Progenitor cell of endocrine pancreas (in vitro differentiated cells): ENCODE measurements around the gene FER. TPM values are rescaled to one million over a fixed set of nuclear protein-coding genes. Genes with fewer than 3 reads are reported as not detected.

Source experiments
- DNase-seq: peaks from one replicate; pipeline ENCODE4 v3.0.0; 2021; ENCODE audit warnings: low spot score; ENCODE audit not compliant: unreplicated experiment
- H3K27ac Mint-ChIP-seq: 2 replicates; pipeline ENCODE4 v1.8.0; 2021; ENCODE audit warnings: mild to moderate bottlenecking, moderate library complexity, mixed read lengths
- H3K27me3 Mint-ChIP-seq: 2 replicates; pipeline ENCODE4 v1.8.0; 2021; ENCODE audit warnings: mixed read lengths
- H3K36me3 Mint-ChIP-seq: 2 replicates; pipeline ENCODE4 v1.8.0; 2022; ENCODE audit warnings: mixed read lengths; ENCODE audit not compliant: insufficient read depth
- H3K4me1 Mint-ChIP-seq: 2 replicates; pipeline ENCODE4 v1.8.0; 2021; ENCODE audit warnings: low read depth, mixed read lengths
- H3K4me3 Mint-ChIP-seq: 2 replicates; pipeline ENCODE4 v1.8.0; 2021; ENCODE audit warnings: low read depth, mild to moderate bottlenecking, moderate library complexity, mixed read lengths
- H3K9me3 Mint-ChIP-seq: 2 replicates; pipeline ENCODE4 v1.8.0; 2021; ENCODE audit warnings: low read depth, mixed read lengths
- CTCF ChIP-seq: fragments of 200-600 bp; sonication (generic); IDR thresholded peaks from one replicate; pipeline ENCODE4 v1.5.0; 2021; ENCODE audit warnings: antibody characterized with exemption, mild to moderate bottlenecking; ENCODE audit not compliant: unreplicated experiment
- total RNA-seq: library from RNA; stranded (reverse); gene quantifications from 2 replicates; pipeline ENCODE4 v1.2.1, GENCODE V29; 2021

Gene FER
- total RNA-seq, 1 donor from 2014 or later = 34.8 TPM

- H3K36me3 Mint-ChIP-seq = no peaks in the 10 kb centered on the region
- no peaks in the 10 kb centered on the region for H3K9me3 Mint-ChIP-seq
- no peak overlapping the region for H3K4me3 Mint-ChIP-seq
- no peak overlapping the region for H3K27ac Mint-ChIP-seq
- no peaks in the 10 kb centered on the region for H3K27me3 Mint-ChIP-seq
- TF ChIP-seq CTCF = no peak
- H3K4me1 Mint-ChIP-seq = no peaks in the 10 kb centered on the region
- no peak for DNase-seq
Observed at GRCh38 chr5:108945094-108945493, 197.4 kb downstream of the FER start.

GRCh38 chr5:108946008-108946407 lies 198.3 kb downstream of the FER start:
- no peaks in the 10 kb centered on the region for H3K4me1 Mint-ChIP-seq
- H3K36me3 Mint-ChIP-seq = no peaks in the 10 kb centered on the region
- H3K27ac Mint-ChIP-seq = no peak overlapping the region
- DNase-seq = no peak
- H3K27me3 Mint-ChIP-seq = no peaks in the 10 kb centered on the region
- TF ChIP-seq CTCF = no peak
- H3K4me3 Mint-ChIP-seq = no peak overlapping the region
- H3K9me3 Mint-ChIP-seq = no peaks in the 10 kb centered on the region

GRCh38 chr5:108947164-108947563 lies 199.5 kb downstream of the FER start:
- no peak for TF ChIP-seq CTCF
- H3K27ac Mint-ChIP-seq = no peak overlapping the region
- H3K4me1 Mint-ChIP-seq = no peaks in the 10 kb centered on the region
- H3K9me3 Mint-ChIP-seq = no peaks in the 10 kb centered on the region
- no peaks in the 10 kb centered on the region for H3K36me3 Mint-ChIP-seq
- DNase-seq = no peak
- no peaks in the 10 kb centered on the region for H3K27me3 Mint-ChIP-seq
- no peak overlapping the region for H3K4me3 Mint-ChIP-seq

GRCh38 chr5:108950276-108950675 lies 202.6 kb downstream of the FER start:
- no peak overlapping the region for H3K27ac Mint-ChIP-seq
- H3K36me3 Mint-ChIP-seq = no peaks in the 10 kb centered on the region
- H3K4me3 Mint-ChIP-seq = no peak overlapping the region
- no peak for DNase-seq
- H3K9me3 Mint-ChIP-seq = no peaks in the 10 kb centered on the region
- no peaks in the 10 kb centered on the region for H3K27me3 Mint-ChIP-seq
- no peak for TF ChIP-seq CTCF
- peaks cover 1% of the 10 kb centered on the region for H3K4me1 Mint-ChIP-seq

GRCh38 chr5:108953940-108954339 lies 206.2 kb downstream of the FER start:
- no peak overlapping the region for H3K27ac Mint-ChIP-seq
- no peaks in the 10 kb centered on the region for H3K36me3 Mint-ChIP-seq
- H3K4me1 Mint-ChIP-seq = peaks cover 1% of the 10 kb centered on the region
- H3K9me3 Mint-ChIP-seq = no peaks in the 10 kb centered on the region
- no peak for TF ChIP-seq CTCF
- no peaks in the 10 kb centered on the region for H3K27me3 Mint-ChIP-seq
- DNase-seq = no peak
- H3K4me3 Mint-ChIP-seq = no peak overlapping the region
